B cell (primary cell): ENCODE data around the gene DPH3.

Experiments
- EZH2 ChIP-seq: IDR thresholded peaks from 2 replicates; pipeline ENCODE4 v1.6.1; 2012; ENCODE audit warnings: borderline replicate concordance, low read depth, mild to moderate bottlenecking, moderate library complexity, low read length; ENCODE audit not compliant: insufficient read depth, poor library complexity, severe bottlenecking
- TF ChIP-seq, protein P1 (sequence below): fragments of 200-600 bp; IDR thresholded peaks from one replicate; pipeline ENCODE4 v1.8.0; 2022; ENCODE audit warnings: antibody characterized with exemption, mild to moderate bottlenecking

DNA sequence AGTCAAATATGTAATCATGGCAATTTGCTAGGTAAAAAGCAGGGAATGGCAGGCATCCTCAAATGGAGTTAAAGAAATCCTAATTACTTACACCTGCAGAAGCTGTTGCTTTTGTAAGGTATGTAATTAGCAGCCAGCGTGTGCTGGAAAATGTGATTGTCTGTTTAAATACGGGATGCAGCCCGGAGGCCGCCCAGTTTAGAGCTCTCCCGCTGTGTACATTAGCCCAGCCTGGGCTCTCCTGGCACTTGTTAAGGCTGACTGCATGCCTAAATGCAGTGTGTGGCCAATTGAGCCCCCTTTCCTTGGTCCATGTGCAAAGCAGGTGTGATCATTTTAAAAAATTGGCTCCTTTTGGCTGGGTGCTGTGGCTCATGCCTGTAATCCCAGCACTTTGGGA lies 9.0 kb downstream of the DPH3 start:
- TF ChIP-seq, protein P1, sequence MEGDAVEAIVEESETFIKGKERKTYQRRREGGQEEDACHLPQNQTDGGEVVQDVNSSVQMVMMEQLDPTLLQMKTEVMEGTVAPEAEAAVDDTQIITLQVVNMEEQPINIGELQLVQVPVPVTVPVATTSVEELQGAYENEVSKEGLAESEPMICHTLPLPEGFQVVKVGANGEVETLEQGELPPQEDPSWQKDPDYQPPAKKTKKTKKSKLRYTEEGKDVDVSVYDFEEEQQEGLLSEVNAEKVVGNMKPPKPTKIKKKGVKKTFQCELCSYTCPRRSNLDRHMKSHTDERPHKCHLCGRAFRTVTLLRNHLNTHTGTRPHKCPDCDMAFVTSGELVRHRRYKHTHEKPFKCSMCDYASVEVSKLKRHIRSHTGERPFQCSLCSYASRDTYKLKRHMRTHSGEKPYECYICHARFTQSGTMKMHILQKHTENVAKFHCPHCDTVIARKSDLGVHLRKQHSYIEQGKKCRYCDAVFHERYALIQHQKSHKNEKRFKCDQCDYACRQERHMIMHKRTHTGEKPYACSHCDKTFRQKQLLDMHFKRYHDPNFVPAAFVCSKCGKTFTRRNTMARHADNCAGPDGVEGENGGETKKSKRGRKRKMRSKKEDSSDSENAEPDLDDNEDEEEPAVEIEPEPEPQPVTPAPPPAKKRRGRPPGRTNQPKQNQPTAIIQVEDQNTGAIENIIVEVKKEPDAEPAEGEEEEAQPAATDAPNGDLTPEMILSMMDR: no peak
- TF ChIP-seq EZH2: no peak
